GM13977 (cell line): Measurements from ENCODE around the gene TNP2.

Experiments used
- DNase-seq: peaks from one replicate; pipeline ENCODE4 v3.0.0; 2012; ENCODE audit warnings: low spot score
- in situ Hi-C: fragments of 300-500 bp; cut with MboI; formaldehyde crosslinking; loops from one replicate; pipeline ENCODE4 v1.12.0; 2022; ENCODE audit warnings: low sequenced_read_pairs, low pct_unique_long_range_greater_than_20kb, mixed read lengths, inconsistent platforms; ENCODE audit not compliant: unreplicated experiment
- TF ChIP-seq, protein P1 (sequence below): IDR thresholded peaks from 2 replicates; pipeline ENCODE4 v1.5.1; 2012; ENCODE audit warnings: mild to moderate bottlenecking, control low read depth; ENCODE audit not compliant: insufficient read depth; ENCODE audit errors: extremely low read depth, missing control alignments

The TNP2 gene

DNA sequence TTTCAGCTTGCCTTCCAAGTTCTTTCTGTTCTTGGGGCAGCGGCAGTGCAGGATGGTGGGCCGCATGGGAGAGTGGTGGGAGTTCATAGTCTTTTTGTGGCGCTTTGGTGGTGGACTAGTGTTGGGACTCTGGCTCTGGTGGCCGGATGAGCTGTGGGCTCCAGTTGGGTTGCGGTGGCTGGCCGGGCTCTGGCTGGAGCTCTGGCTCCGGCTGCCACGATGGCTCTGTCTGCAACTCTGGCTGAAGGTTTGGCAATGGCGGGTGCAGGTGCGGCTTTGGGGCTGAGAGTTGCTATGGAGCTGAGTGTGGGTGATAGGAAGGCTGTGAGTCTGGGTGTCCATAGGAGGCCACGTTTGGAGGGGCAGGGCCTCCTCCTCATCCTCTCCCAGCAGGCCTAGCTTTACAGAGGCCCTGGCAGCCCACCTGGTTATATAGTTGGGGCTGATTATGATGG lies at the start of gene TNP2:
TSS of gene TNP2 (minus strand) at position 405 of the 455 bp plus-strand sequence. CDS start at position 342, 63 bp downstream.
- in situ Hi-C loops = no loop called here
- no peak for DNase-seq
- TF ChIP-seq, protein P1, sequence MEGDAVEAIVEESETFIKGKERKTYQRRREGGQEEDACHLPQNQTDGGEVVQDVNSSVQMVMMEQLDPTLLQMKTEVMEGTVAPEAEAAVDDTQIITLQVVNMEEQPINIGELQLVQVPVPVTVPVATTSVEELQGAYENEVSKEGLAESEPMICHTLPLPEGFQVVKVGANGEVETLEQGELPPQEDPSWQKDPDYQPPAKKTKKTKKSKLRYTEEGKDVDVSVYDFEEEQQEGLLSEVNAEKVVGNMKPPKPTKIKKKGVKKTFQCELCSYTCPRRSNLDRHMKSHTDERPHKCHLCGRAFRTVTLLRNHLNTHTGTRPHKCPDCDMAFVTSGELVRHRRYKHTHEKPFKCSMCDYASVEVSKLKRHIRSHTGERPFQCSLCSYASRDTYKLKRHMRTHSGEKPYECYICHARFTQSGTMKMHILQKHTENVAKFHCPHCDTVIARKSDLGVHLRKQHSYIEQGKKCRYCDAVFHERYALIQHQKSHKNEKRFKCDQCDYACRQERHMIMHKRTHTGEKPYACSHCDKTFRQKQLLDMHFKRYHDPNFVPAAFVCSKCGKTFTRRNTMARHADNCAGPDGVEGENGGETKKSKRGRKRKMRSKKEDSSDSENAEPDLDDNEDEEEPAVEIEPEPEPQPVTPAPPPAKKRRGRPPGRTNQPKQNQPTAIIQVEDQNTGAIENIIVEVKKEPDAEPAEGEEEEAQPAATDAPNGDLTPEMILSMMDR = no peak

DNA sequence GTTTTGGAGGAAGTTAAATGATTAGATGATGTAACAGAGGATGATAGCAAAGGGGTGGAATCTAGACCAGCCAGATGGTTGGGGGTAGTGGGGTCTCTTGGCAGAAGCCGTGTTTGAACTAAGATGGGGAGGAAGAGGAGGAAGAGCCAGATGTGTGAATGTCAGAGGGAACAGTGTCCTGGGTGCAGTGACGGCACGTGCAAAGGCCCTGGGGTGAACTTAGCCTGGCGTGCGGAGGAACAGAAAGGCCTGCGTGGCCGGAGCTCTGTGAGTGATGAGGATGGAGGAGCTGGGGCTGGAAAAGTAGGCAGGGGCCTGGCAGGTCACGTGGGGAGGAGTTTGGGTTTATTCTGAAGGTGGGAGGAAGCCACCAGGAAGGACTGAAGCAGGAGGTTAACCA lies 49.7 kb upstream of the TNP2 start:
- no peak for DNase-seq
- in situ Hi-C loops = no loop called here
- TF ChIP-seq, protein P1 = no peak

DNA sequence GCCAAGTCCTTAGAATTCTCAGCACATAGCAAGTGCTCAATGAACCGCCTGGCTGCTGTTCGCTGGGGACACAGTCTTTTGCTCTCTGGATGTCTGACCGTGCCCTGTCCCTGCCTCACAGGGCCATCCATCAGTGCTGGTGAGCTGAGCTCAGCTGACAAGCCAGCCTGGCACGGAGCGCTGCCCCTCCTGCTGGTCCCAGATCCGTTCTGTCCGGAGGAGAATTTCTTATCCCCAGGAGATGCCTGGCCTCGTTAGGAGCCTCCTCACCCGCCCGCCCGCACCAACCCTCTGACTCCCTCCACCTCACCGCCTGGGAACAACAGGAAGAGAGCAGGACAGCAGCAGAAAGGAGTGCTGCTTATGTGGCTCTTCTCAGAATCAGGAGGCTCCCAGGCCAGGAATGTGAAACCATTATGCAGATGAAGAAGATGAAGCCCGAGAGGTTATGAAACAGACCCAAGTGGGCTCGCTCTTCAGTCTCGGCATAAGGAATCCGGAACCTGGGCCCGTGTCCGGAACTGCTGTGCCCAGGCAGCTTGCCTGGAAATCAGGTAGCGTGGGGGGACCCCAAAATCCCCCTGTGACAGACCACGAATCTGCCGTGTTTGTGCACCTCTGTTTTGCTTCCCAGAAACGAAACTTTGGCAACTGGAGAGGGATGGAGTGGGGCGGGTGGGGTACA lies 47.3 kb upstream of the TNP2 start:
- TF ChIP-seq, protein P1 = no peak
- no peak for DNase-seq
- in situ Hi-C loops = no loop called here

DNA sequence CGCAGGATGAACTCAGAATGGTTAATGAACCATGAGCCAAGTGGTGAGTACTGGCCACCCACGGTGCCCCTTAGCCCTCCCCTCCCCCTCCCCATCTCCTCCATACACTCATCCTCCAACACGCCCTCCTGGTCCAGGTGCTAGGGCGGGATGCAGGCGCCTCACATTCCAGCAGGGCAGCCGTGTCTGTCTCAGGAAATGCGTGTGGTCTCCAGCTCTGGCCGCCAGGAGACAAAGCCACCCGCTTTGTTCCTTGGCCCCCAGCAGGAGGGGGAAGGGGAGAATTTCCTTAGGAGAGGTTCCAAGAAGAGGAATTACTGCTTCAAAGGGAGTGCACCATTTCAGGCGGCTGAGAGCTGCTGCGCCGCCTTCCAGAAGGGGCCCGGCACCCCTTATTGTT lies 46.4 kb upstream of the TNP2 start:
- TF ChIP-seq, protein P1 = no peak
- in situ Hi-C loops = no loop called here
- no peak for DNase-seq

DNA sequence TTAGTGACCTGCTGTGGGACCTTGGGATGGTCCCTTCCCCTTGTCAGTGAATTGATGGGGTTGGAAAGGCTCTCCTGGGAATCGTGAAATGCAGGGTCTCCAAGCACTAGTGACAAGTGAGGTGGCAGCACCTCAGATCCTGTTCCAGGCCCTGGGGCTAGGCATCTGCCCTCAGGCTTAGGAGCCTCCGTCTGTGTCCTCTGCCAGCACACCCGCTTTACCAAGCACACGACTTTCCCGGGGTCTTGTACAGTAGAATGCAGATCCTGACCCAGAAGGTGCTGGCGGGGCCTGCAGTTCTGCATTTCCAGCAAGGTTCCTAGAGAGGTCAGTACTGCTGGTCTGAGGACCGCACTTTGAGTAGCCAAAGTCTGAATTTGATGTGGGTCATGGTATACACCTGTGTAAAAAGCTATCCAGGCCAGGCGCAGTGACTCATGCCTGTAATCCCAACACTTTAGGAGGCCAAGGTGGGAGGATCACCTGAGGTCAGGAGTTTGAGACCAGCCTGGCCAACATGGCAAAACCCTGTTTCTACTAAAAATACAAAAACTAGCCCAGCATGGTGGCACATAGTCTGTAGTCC lies 45.3 kb upstream of the TNP2 start:
- in situ Hi-C loops = no loop called here
- no peak for DNase-seq
- TF ChIP-seq, protein P1 = no peak

DNA sequence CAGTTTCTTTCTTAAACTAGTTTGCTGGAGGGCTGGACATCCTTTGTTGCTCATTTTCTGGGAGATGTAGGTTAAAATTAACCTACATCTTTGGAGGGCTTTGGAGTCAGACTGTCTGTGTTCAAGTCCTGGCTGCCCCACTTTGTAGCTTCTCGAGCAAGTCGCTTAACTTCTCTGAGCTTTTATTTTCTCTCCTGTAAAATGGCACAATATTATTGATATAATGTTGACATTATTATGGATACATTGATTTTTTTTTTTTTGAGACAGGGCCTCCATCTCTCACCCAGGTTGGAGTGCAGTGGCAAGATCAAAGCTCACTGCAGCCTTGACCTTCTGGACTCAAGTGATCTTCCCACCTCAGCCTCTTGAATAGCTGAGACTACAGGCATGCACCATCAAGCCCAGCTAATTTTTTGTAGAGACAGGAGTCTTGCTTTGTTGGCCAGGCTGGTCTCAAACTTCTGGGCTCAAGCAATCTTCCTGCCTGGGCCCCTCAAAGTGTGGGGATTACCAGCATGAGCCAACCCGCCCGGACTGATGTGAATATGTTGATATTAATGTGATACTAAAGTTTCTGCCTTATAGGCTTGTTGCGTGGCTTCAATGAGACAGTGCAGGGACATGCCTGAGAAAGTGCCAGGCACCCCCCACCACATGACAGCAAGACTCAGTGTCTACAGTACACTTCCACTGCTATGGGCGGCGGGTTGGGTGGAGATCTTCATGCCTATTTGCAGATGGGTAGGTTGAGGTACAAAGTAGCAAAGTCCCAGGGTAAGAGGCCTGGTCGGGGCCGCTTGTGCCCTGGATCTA lies 44.6 kb upstream of the TNP2 start:
- in situ Hi-C loops = no loop called here

More for the DNA sequence above, 44.6 kb upstream of the TNP2 start:
- no peak for DNase-seq
- TF ChIP-seq, protein P1 = no peak
